ENCODE measurements around the gene SEMA7A. TPM values are rescaled to one million over a fixed set of nuclear protein-coding genes. Genes with fewer than 3 reads are reported as not detected.

The SEMA7A gene
- total and polyA plus RNA-seq, 9 of the 15 experiments (the other 6 are each of a cell fraction or from before 2014, with no cell fraction given): 0.04 to 8.2 (median 5.4) TPM; not detected in 1

DNA sequence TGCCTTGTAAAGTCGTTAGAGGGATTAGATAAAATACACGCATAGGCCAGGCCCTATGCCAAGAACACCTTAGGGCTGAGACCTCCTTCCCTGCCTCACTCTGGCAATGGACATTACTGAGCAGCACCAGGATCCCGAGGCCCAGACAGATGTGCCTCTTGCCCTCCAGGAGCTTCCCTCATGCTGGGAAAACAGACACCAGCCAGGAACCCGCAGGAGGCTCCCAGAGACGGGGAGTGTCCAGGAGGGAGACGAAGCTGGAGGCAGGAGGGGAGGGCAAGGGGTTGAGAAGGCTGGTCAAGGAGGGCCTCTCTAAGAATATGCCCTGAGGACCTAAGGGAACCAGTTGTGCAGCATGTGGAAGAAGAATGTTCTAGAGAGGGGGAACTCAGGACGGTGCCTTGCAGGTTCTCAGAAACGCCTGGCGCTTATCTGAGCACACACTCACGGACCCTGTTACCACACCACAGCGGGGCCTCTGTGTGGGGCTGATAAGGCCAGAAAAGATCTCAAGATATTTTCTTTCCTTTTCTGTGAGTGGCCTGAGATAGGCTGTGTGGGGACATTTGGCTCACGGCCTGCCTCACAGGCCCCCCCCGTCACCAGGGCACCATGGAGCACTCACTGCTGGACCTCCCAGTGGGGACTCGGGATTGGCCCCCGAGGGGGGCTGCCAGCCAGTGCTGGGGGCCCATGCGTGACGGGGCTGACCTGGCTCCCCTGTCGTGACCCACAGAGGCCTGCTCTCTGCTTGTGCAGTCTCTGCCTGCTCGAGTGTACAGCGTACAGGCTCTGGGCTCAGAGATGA, 44.3 kb downstream of the SEMA7A start (continued):
- TF ChIP-seq, protein P1, sequence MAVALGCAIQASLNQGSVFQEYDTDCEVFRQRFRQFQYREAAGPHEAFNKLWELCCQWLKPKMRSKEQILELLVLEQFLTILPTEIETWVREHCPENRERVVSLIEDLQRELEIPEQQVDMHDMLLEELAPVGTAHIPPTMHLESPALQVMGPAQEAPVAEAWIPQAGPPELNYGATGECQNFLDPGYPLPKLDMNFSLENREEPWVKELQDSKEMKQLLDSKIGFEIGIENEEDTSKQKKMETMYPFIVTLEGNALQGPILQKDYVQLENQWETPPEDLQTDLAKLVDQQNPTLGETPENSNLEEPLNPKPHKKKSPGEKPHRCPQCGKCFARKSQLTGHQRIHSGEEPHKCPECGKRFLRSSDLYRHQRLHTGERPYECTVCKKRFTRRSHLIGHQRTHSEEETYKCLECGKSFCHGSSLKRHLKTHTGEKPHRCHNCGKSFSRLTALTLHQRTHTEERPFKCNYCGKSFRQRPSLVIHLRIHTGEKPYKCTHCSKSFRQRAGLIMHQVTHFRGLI (CRISPR knock-in tag; IDR thresholded peaks at IDR 0.05): peak; percentile 90
- TF ChIP-seq TCF3 (CRISPR knock-in tag; IDR thresholded peaks at IDR 0.05) (peak; percentile 100), RBM34 (IDR thresholded peaks at IDR 0.05; ENCODE audit: borderline replicate concordance, insufficient read depth, low read length) (no peak), CREM (IDR thresholded peaks at IDR 0.05; ENCODE audit: low read depth) (peak; percentile 91), BCL6 (CRISPR knock-in tag; IDR thresholded peaks at IDR 0.05) (0 out of 2 replicates have a peak, but pooled peaks have one; percentile 40), STAT5B (CRISPR knock-in tag; IDR thresholded peaks at IDR 0.05) (no peak), ZNF695 (CRISPR knock-in tag; IDR thresholded peaks at IDR 0.05) (peak; percentile 88), HNRNPK (IDR thresholded peaks at IDR 0.05; ENCODE audit: low read depth, low read length, poor library complexity, severe bottlenecking) (no peak), RNF2 (IDR thresholded peaks at IDR 0.05) (peak; percentile 97), ZBED1 (IDR thresholded peaks at IDR 0.05) (peak; percentile 94; the same call in 1 of the 2 replicates), SOX6 (IDR thresholded peaks at IDR 0.05) (peak; percentile 99), AFF1 (IDR thresholded peaks at IDR 0.05; ENCODE audit: low read depth in 1 of 2, partially characterized antibody in 2 of 2) (peak; percentile 26 to 94), GATAD2A (IDR thresholded peaks at IDR 0.05) (peak; percentile 91), MECOM (CRISPR knock-in tag; IDR thresholded peaks at IDR 0.05) (peak; percentile 60; the same call in 1 of the 2 replicates), TFAM (CRISPR knock-in tag; conservative IDR thresholded peaks at IDR 0.05) (no peak), ZEB2 (IDR thresholded peaks at IDR 0.05) (peak; percentile 87), ASH1L (IDR thresholded peaks at IDR 0.05; ENCODE audit: borderline replicate concordance, low read depth, partially characterized antibody) (no peak)
- TF ChIP-seq, protein P2, sequence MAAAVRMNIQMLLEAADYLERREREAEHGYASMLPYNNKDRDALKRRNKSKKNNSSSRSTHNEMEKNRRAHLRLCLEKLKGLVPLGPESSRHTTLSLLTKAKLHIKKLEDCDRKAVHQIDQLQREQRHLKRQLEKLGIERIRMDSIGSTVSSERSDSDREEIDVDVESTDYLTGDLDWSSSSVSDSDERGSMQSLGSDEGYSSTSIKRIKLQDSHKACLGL (CRISPR knock-in tag; IDR thresholded peaks at IDR 0.05; ENCODE audit: borderline replicate concordance, poor library complexity, severe bottlenecking): no peak
- TF ChIP-seq, protein P3, sequence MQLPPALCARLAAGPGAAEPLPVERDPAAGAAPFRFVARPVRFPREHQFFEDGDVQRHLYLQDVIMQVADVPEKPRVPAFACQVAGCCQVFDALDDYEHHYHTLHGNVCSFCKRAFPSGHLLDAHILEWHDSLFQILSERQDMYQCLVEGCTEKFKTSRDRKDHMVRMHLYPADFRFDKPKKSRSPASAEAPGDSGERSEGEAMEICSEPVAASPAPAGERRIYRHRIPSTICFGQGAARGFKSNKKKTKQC (CRISPR knock-in tag; IDR thresholded peaks at IDR 0.05): no peak
- TF ChIP-seq, protein P4, sequence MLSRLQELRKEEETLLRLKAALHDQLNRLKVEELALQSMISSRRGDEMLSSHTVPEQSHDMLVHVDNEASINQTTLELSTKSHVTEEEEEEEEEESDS (CRISPR knock-in tag; IDR thresholded peaks at IDR 0.05): no peak

Measured in K562 (cell line).